GM18520 (cell line): ENCODE results near the gene SERTAD2.

ENCODE experiments used
- ATAC-seq: cut with Tn5 transposase; IDR thresholded peaks from one replicate; pipeline ENCODE4 v1.9.1; 2021; ENCODE audit not compliant: unreplicated experiment

SERTAD2 gene

GRCh38 chr2:64630752-64631151, 23.0 kb downstream of the SERTAD2 start:
- no peak for ATAC-seq

DNA sequence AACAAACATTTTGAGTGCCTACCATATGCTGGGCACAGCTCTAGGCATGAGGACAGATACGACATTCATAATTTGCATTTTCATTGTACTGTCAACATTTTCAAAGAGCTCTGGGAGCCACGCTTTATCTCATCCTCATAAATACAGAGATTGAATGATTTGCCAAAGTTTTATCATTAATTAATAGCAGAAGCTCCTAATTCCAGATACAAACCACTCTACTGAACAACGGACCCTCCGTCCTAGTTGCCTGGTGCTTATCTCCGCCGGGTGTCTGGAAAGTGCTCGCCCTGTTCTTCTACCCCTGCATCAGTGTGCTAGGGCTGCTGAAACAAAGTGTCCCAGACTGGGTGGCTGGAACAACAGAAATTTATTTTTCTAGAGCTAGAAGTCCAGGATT, 23.8 kb downstream of the SERTAD2 start:
- no peak for ATAC-seq

DNA sequence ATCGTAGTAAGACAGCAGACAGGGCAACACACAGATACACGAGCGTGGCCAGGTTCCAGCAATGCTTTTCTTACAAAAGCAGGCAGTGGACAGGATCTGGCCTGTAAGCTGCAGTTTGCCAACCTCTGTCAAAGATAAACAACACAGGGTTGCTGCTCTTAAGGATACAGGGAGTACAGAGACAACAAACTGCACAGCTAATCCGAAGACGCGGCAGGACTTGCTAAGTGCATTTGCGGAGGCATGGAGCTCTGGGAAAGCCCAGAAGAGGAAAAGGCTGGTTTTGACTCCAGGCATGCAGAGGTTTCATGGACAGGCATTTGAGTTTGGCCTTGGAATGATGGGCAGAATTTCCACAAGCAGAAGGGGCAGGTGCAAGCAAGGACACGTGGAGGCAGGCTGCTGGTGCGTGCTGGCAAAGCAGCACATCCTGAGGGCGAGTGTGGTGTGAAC, 24.4 kb downstream of the SERTAD2 start:
- ATAC-seq: no peak

DNA sequence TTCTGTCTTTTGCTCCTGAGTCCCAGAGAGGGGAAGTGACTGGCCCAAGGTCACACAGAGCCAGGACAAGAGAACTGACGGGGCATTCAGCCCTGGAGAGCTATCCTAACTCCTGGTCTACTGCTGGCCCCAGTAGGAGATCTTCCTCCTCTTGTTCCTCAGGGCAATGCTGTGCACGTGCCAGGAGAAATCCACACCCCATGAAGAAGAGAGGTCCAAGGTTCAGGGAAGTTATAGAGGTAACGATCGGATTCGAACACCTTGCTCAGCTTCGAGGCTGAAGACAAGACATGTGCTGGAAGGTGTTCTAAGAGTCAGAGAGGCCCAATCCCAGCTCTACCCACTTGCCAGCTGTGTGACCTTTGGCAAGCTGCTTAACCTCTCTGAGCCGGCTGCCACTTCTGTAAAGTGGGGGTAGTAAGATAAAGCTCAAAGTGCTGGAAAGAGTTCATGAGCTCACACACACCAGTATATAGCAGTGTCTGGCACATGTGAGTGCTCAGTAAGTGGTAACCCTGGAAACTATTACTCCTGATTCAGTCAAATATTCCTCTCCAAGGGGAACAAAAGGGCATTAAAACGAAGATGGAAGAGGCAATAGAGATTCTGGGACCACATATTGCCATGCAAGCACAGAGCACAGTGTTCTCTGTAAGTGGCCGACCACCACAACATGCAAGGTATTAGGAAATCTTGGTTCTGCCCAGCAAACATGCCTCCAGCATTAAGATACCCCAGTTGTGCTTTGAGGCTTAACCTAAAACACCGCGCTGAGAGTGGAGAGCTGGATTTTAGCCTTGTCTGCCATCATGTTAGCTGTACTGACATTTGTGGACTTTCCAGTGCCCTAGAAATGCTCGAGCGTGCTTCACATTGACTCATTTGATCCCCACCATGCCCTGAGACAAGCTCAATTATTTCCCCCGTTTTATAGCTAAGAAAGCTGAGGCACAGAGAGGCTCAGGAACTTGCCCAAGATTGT, 25.6 kb downstream of the SERTAD2 start:
- ATAC-seq: no peak

DNA sequence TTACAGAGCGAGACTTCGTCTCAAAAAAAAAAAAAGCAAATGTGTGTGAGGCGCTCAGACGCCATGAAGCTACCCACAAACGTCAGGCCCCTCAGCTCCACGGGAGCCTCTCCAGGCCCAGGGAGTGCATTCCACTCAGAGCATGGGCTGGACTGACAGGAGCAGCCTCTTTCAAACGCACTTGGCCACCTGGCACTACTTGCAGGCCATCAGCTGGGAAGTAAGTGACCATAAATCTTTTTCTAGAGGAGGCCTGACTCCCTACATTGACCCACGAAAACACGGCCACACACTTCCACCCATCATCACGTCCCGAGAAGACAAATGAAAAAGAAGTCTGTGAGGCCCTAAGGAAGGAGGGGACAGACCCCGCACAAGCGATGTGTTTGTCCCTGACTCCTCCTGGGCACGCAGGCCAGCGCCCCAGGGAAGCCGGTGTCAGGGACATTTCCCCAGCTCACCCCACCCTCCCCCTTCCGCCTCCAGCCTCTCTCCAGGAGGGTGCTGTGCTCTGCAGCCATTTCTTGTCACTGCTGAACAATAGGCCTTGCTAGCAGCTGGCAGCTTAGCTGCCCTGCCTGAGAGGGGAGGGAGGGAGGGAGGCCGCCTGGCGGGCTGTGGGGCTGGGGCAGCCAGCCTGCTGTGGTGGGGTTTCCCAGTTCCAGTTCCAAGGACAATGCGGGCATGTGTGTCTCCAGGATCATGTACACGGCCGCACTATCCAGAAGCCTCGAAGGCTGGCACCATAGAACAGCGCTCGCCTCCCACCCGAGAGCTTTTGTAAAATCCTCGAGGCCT, 26.6 kb downstream of the SERTAD2 start:
- ATAC-seq: no peak

DNA sequence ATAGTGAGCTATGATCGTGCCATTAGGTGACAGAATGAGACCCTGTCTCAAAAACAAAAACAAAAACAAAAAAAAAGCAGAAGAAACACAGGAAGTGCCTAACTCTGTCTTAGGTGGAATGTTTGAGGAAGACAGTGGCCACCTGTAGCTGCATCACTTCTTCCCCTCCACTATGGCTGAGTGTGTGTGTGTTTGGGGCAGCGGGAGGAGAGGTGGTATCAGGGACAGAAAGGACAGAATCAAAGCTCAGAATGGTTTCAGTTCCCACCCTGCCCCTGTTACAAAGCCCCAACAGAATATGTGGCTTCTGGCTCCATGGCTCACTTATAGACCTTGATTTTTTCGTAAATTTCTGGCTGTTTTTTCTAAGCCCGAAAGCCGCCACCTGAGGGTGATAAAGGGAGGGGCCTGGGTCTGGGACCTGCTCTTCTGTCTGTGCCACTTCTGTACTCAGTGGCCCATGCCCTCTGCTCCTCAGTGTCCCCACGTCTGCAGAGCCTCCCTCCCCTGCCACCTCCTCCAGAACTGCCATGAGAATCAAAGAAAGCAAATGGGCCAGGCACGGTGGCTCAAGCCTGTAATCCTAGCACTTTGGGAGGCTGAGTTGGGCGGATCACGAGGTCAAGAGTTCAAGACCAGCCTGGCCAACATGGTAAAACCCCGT, 27.4 kb downstream of the SERTAD2 start:
- no peak for ATAC-seq

GRCh38 chr2:64625299-64626145, 28.2 kb downstream of the SERTAD2 start:
- no peak for ATAC-seq

DNA sequence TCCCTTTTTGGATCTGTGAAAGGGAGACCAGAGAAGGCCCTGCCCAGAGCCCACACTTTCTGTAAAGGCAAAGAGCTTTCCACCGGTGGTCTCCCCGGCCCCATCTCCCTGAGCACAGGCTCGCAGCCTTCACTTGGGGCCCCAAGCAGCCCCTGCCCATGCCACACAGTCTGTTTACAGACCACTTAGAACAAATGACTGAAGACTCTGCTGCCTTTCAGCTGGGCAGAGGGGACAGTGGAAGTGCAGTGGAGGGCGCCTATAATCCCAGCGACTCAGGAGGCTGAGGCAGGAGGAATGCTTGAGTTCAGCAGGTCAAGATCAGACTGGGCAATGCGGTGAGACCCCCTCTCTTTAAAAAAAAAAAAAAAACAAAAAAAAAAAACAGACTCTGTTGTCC, 28.9 kb downstream of the SERTAD2 start:
- no peak for ATAC-seq

- no peak for ATAC-seq
These were observed 29.6 kb downstream of the SERTAD2 start for GRCh38 chr2:64624108-64624610.

- ATAC-seq: no peak
These were observed 30.4 kb downstream of the SERTAD2 start for GRCh38 chr2:64623242-64623850.

- no peak for ATAC-seq
These were observed 31.1 kb downstream of the SERTAD2 start for GRCh38 chr2:64622443-64623241.

DNA sequence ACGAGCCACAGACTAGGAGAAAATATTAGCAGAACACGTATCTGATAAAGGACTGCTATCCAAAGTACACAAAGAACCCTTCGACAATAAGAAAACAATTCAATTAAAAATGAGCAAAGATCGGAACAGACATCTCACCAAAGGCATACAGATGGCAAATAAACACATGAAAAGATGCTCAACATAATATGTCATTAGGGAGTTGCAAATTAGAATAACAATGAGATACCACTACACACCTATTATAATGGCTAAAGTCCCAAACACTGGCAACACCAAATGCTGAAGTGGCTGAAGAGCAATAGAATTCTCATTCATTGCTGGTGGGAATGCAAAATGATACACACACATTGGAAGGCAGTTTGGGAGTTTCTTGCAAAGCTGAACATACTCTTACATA, 33.1 kb downstream of the SERTAD2 start:
- no peak for ATAC-seq

- ATAC-seq: no peak
These were observed 36.0 kb downstream of the SERTAD2 start for GRCh38 chr2:64617631-64618151.

GRCh38 chr2:64615844-64616536, 37.7 kb downstream of the SERTAD2 start:
- no peak for ATAC-seq

DNA sequence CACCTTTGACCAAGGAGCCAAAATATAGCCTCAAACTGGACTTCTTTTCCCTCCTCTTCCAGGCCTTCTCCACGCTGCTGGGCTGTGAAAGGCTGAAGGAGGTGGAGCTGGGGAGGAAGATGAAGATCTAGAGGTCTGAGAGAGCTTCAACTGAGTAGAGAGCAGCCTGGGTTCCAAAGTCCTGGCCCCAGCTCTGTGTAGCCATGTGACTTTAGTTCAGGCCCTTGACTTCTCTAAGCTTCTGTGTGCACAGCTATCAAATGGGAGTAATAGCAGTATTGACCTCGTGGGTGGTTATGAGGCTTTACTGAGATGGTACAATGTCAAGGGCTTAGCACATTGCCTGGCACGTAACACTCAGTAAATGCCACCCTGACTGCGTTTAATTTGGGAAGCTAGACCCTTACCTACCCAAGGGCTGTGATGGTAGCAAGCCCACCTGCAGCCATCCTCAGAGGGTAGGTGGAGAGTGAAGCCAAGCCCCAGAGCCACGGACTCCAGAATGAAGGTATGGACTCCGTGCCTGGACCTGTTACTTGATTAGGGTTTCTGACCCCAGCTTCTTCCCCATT, 38.4 kb downstream of the SERTAD2 start:
- ATAC-seq: no peak

DNA sequence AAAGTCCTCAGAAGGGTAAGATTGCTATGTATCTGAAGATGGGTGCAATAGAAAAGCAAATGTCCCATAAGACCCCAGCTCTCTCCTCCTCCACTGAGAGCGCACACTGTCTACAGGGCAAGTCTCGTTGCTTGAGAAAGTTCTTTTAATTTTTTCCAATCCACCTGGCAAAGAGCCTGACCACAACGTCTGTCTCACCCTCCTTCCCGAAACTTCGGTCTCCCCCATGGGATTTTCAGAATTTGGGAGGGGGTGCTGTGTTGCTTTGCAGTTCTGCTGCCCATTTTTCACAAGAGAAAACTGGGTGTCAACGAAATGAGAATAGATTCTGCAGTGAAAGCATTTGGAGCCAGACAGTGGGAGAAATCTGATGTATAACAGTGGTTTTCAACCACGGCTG, 40.4 kb downstream of the SERTAD2 start:
- ATAC-seq: no peak

GRCh38 chr2:64612575-64613195, 41.0 kb downstream of the SERTAD2 start:
- no peak for ATAC-seq
